ENCODE results near the gene FOXP4.

The FOXP4 gene

GRCh38 chr6:41519745-41520699 lies 26.2 kb upstream of the FOXP4 start:
- DNase-seq (ENCODE audit: low read depth in 2 of 2, low spot score in 1 of 2): no peak

DNA sequence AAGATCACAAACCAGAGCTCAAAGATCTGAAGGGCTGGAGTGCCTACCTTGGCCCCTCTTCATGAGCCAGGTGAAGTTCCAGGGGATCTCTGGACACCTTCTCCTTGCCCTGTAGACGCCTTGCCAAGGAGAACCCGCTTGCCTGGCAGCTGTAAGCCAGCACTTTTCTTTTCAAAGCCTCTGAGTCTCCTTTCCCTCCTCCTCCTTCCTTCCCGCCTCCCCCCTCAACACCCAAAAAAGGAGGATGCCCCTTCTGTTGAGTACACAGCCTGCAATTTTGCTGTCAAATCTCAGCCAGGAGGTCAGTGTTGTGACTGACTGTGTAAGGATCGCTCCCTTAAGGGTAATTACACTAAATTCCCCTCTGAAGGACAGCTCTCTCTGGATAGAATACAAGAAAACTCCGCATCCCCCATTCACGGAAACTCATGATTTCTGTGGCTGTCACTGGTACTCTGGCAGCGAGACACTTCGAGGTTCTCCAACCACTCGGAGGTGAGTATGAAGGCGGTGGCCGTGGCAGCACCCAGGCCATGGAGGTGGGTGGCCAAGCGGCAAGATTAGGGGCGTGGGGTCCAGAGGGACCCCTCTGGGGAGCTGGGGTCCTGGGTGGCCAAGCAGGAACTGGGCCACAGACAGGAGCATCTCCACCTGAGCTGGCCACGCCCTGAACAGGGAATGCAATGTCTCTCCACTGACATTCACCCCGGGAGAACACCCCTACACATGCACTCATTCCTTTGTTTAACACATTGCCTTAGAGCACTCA lies 23.2 kb upstream of the FOXP4 start:
- no peak for DNase-seq (ENCODE audit: low read depth in 2 of 2, low spot score in 1 of 2)

GRCh38 chr6:41523915-41524633 lies 22.1 kb upstream of the FOXP4 start:
- no peak for DNase-seq (ENCODE audit: low read depth in 2 of 2, low spot score in 1 of 2)

- no peak for DNase-seq (ENCODE audit: low read depth in 2 of 2, low spot score in 1 of 2)
Measured at GRCh38 chr6:41524634-41525011, 21.6 kb upstream of the FOXP4 start.

- DNase-seq (ENCODE audit: low read depth in 2 of 2, low spot score in 1 of 2): no peak
Measured at GRCh38 chr6:41527721-41528408, 18.3 kb upstream of the FOXP4 start.

DNA sequence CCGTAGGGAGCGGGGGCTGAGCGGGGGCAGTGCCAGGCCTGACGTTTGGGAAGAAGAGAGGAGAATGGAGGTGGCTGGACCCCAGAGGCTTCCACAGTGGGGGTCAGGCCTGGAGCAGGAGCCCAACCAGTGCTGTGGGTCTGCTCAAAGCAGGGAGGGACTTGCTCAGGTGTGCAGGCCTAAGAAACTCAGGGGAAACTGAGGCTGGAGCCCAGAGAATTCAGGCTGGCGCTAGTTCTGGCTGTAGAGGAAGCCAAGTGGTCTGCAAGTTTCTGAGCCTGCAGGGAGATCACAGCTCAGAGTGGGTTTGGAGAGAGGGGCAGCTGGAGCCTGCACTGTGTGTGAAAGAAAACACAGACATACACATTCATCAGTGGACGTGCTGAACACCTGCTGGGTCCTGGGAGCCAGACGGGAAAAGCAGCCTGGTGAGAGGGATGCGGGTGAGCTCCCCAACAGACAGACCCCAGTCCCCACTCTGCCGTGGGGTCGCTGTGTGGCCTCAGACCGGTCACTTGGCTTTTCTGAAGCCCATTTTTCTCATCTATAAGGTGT lies 17.7 kb upstream of the FOXP4 start:
- DNase-seq (ENCODE audit: low read depth in 2 of 2, low spot score in 1 of 2): no peak

DNA sequence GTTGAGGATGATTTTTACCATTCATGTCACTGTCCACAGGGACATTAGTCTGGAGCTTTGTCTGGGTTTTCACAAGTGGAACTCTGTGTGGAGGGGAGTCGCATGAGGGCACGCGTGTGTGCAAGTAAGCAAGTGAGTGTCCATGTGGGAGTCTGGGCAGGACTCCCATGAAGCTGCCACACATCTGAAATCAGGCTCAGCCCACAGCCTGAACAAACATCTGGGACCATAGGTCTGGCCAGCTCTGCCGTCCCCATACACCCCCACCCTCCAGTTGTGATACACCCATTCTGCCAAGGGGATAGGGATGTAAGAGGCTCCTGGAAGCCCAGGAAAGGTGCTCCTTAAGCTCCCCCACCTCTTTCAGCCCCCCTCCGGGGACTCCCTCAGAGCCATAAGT lies 17.1 kb upstream of the FOXP4 start:
- DNase-seq (ENCODE audit: low read depth in 2 of 2, low spot score in 1 of 2): no peak

GRCh38 chr6:41529970-41530369 lies 16.2 kb upstream of the FOXP4 start:
- DNase-seq (ENCODE audit: low read depth in 2 of 2, low spot score in 1 of 2): no peak

- DNase-seq (ENCODE audit: low read depth in 2 of 2, low spot score in 1 of 2): no peak
Measured at GRCh38 chr6:41530476-41530875, 15.7 kb upstream of the FOXP4 start.

- DNase-seq (ENCODE audit: low read depth in 2 of 2, low spot score in 1 of 2): no peak
Measured at GRCh38 chr6:41531016-41531415, 15.2 kb upstream of the FOXP4 start.

DNA sequence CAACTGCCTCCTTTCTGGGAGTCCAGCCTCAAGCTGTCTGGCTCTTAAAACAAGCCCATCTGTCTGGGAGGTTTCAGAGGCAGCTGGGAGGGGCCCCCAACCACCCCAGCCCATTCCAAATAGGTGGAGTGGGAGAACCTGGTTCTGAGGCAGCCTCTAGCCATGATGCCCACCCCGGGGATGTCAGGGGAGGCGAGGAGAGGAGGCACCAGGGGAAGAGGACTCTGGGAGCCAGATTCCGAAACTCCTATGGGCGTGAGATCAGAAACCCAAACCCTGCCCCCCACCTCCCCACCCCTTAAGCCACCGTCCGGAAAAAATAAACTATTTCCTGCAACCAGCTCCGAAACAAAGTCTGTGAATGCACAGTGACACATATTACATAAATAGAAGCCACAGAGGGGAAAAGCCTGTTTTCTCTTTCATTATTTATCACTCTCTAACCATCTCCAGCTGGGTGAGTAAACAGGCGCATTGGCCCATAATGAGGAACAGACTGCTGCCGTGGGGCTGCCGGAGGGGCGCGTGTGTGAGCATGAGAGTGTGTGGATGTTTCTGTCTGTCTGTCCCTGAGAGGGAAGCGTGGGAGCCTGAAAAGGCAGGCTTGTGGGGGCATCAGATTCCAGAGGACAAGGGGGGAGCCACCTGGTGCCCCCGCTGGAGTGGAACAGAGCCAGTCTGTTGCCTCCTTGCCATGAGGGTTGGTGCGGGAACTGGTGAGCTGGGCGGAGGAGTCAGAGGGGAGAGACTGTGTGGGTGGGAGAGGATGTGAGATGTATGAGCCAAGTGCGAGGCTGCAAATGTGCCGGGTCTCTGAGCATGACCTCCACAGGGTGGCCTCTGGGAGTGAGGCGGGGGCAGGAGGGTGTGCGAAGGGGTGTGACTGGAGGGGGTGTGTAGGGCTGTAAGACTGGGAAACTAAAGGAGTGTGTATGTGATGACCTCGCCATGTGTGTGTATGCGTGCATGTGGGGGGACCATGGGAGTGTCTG lies 14.3 kb upstream of the FOXP4 start:
- DNase-seq (ENCODE audit: low read depth in 2 of 2, low spot score in 1 of 2): peak; percentile 43 to 64

- DNase-seq (ENCODE audit: low read depth in 2 of 2, low spot score in 1 of 2): no peak
Measured at GRCh38 chr6:41535766-41536165, 10.4 kb upstream of the FOXP4 start.

GRCh38 chr6:41536795-41537758 lies 9.1 kb upstream of the FOXP4 start:
- no peak for DNase-seq (ENCODE audit: low read depth in 2 of 2, low spot score in 1 of 2)

- DNase-seq (ENCODE audit: low read depth in 2 of 2, low spot score in 1 of 2): no peak
Measured at GRCh38 chr6:41538556-41539182, 7.5 kb upstream of the FOXP4 start.

GRCh38 chr6:41539204-41539603 lies 7.0 kb upstream of the FOXP4 start:
- DNase-seq (ENCODE audit: low read depth in 2 of 2, low spot score in 1 of 2): no peak

GRCh38 chr6:41541364-41541763 lies 4.8 kb upstream of the FOXP4 start:
- no peak for DNase-seq (ENCODE audit: low read depth in 2 of 2, low spot score in 1 of 2)

DNA sequence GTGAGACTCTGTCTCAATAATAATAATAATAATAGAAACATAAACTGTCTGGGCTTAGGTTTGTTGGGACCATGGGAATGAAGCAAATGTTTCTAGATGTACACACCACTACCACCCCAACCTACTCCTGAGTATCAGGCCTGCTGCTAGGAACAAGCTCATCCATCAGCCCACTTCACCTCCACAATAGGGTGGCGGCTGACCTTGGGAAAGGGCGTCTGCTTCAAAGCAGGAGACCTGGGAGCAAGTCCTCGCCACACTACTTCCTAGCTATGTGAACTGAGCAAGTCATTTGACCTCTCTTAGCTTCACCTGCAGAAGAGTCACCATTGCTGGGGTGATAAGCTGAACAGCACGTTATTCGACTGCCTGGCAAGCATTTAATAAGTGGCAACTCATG lies 3.1 kb upstream of the FOXP4 start:
- no peak for DNase-seq (ENCODE audit: low read depth in 2 of 2, low spot score in 1 of 2)

GRCh38 chr6:41545247-41545702 lies 906 bp upstream of the FOXP4 start:
- DNase-seq (ENCODE audit: low read depth in 2 of 2, low spot score in 1 of 2): no peak
